SK-N-SH (cell line): Measurements from ENCODE around the gene TBL1Y. TPM values are rescaled to one million over a fixed set of nuclear protein-coding genes. Genes with fewer than 3 reads are reported as not detected.
"Not testable (repeated sequence)": the region's sequence is repeated elsewhere in the genome, so short reads cannot be mapped to it uniquely, and the experiment has no call there.

Experiments used
- CTCF ChIA-PET: fragments of 300-600, 350-600 bp; formaldehyde crosslinking; extraction: SDS; loops from one replicate; lab custom pipeline; 2021; lab: Yijun Ruan, JAX
- POLR2A ChIA-PET: fragments of 350-600 bp; sonication (Branson Sonifier 250); formaldehyde crosslinking; extraction: SDS; loops from one replicate; lab custom pipeline; 2020; ENCODE audit warnings: antibody characterized with exemption, inconsistent platforms; lab: Yijun Ruan, JAX
- DNase-seq: peaks from one replicate; pipeline ENCODE4 v3.0.0; 2012
- H2AFZ ChIP-seq: fragments of 200-600 bp; sonication (generic); 2 replicates; pipeline ENCODE4 v1.8.1; 2016; ENCODE audit warnings: antibody characterized with exemption, mild to moderate bottlenecking, low read depth
- H3F3A ChIP-seq: fragments of 200-600 bp; sonication (generic); replicated peaks from 2 replicates; pipeline ENCODE3; 2016; ENCODE audit warnings: antibody characterized with exemption, mild to moderate bottlenecking; ENCODE audit not compliant: insufficient read depth
- H3K27ac ChIP-seq, 2 experiments: fragments of 200-500 bp in 1 of 2; fragments of 200-600 bp in 1 of 2; sonication (Bioruptor generic) in 1 of 2; sonication (generic), shearing (Covaris generic) in 1 of 2; 2 replicates each; pipeline versions ENCODE4 v1.5.1 to v1.6.1; 2014 to 2016; ENCODE audit warnings: low read depth in 2 of 2, inconsistent platforms in 1 of 2, low read length in 1 of 2, mild to moderate bottlenecking in 1 of 2, mixed read lengths in 1 of 2
- H3K27me3 ChIP-seq: fragments of 200-600 bp; sonication (generic), shearing (Covaris generic); 2 replicates; pipeline ENCODE4 v1.6.1; 2016; ENCODE audit warnings: mixed run types; ENCODE audit not compliant: insufficient read depth
- H3K36me3 ChIP-seq, 2 experiments: fragments of 200-500 bp in 1 of 2; fragments of 200-600 bp in 1 of 2; sonication (Bioruptor generic) in 1 of 2; sonication (generic) in 1 of 2; replicated peaks in 1 of 2; 2 replicates each; pipeline versions ENCODE3 to v1.5.1; 2014 to 2016; ENCODE audit warnings: low read length in 1 of 2, mild to moderate bottlenecking in 1 of 2; ENCODE audit not compliant: insufficient read depth in 2 of 2, control insufficient read depth in 1 of 2
- H3K4me1 ChIP-seq, 2 experiments: fragments of 200-500 bp in 1 of 2; fragments of 200-600 bp in 1 of 2; sonication (Bioruptor generic) in 1 of 2; sonication (generic), shearing (Covaris generic) in 1 of 2; 2 replicates each; pipeline versions ENCODE4 v1.5.1 to v1.6.1; 2014 to 2016; ENCODE audit warnings: low read depth in 1 of 2, low read length in 1 of 2, mixed run types in 1 of 2; ENCODE audit not compliant: insufficient read depth in 2 of 2, control insufficient read depth in 1 of 2
- H3K4me2 ChIP-seq: fragments of 200-600 bp; sonication (generic), shearing (Covaris generic); 2 replicates; pipeline ENCODE4 v1.6.1; 2017; ENCODE audit warnings: mixed run types
- H3K4me3 ChIP-seq, 2 experiments: fragments of 200-500 bp in 1 of 2; fragments of 200-600 bp in 1 of 2; sonication (Bioruptor generic) in 1 of 2; sonication (generic), shearing (Covaris generic) in 1 of 2; 2 replicates each; pipeline versions ENCODE4 v1.5.1 to v1.8.1; 2014 to 2016; ENCODE audit warnings: low read depth in 2 of 2, inconsistent platforms in 1 of 2, low read length in 1 of 2, mild to moderate bottlenecking in 1 of 2, mixed read lengths in 1 of 2, moderate library complexity in 1 of 2
- H3K79me2 ChIP-seq: fragments of 200-600 bp; sonication (generic); 2 replicates; pipeline ENCODE4 v1.8.1; 2017; ENCODE audit warnings: mild to moderate bottlenecking; ENCODE audit not compliant: insufficient read depth
- H3K9ac ChIP-seq: fragments of 200-600 bp; sonication (generic); 2 replicates; pipeline ENCODE4 v1.6.1; 2017; ENCODE audit warnings: mixed run types
- H3K9me2 ChIP-seq: fragments of 200-600 bp; sonication (generic); 2 replicates; pipeline ENCODE4 v1.6.1; 2017; ENCODE audit warnings: mixed run types
- H3K9me3 ChIP-seq: fragments of 200-600 bp; sonication (generic); 2 replicates; pipeline ENCODE4 v1.6.1; 2017; ENCODE audit warnings: mixed run types, mild to moderate bottlenecking, moderate library complexity
- H4K20me1 ChIP-seq: fragments of 200-600 bp; sonication (generic); 2 replicates; pipeline ENCODE4 v1.6.1; 2017; ENCODE audit warnings: mild to moderate bottlenecking, mixed run types; ENCODE audit not compliant: insufficient read depth
- ELF1 ChIP-seq: IDR thresholded peaks from 2 replicates; pipeline ENCODE4 v1.4.0; 2012
- JUND ChIP-seq: IDR thresholded peaks from 2 replicates; pipeline ENCODE4 v1.4.0; 2012
- POLR2AphosphoS5 ChIP-seq: IDR thresholded peaks from 2 replicates; pipeline ENCODE4 v1.6.1; 2012; ENCODE audit warnings: low read depth, low read length
- RXRA ChIP-seq: IDR thresholded peaks from 2 replicates; pipeline ENCODE4 v1.4.0; 2012; ENCODE audit warnings: low read depth, mild to moderate bottlenecking, borderline replicate concordance
- TAF1 ChIP-seq: IDR thresholded peaks from 2 replicates; pipeline ENCODE4 v1.6.1; 2012; ENCODE audit warnings: low read depth, mild to moderate bottlenecking, low read length, moderate library complexity, borderline replicate concordance
- WGBS: methylation state at CpG from one replicate; pipeline ENCODE4 v1.1.6; 2017; ENCODE audit warnings: low lambda C conversion rate; 5-methylcytosine and 5-hydroxymethylcytosine counted together
- polyA plus RNA-seq, 3 experiments: library from polyadenylated mRNA; depleted of rRNA; stranded (reverse); fragments of >200 nt; gene quantifications; 2 replicates each; pipeline ENCODE4 v1.2.3, GENCODE V29; 2012
- TF ChIP-seq, protein P1 (sequence below): IDR thresholded peaks from 2 replicates; pipeline ENCODE4 v1.4.0; 2012; ENCODE audit warnings: low read depth, borderline replicate concordance
- TF ChIP-seq, protein P2 (sequence below): fragments of 150-350 bp; IDR thresholded peaks from 2 replicates; pipeline ENCODE4 v1.6.1; 2017; ENCODE audit warnings: antibody characterized with exemption, low read length, low read depth, borderline replicate concordance
- TF ChIP-seq, protein P3 (sequence below): fragments of 200-600 bp; sonication (generic); IDR thresholded peaks from 2 replicates; pipeline ENCODE4 v1.6.1; 2017; ENCODE audit warnings: antibody characterized with exemption, mild to moderate bottlenecking, moderate library complexity
- TF ChIP-seq, protein P4 (sequence below): fragments of 150-350 bp; IDR thresholded peaks from 2 replicates; pipeline ENCODE4 v1.6.1; 2016; ENCODE audit warnings: mild to moderate bottlenecking, low read depth, low read length
- TF ChIP-seq, protein P5 (sequence below): IDR thresholded peaks from 2 replicates; pipeline ENCODE4 v1.6.1; 2012; ENCODE audit warnings: mild to moderate bottlenecking, low read depth, low read length, moderate library complexity

Gene TBL1Y
- polyA plus RNA-seq, 1 of the 3 experiments (the other 2 are of a cell fraction) = not detected

DNA sequence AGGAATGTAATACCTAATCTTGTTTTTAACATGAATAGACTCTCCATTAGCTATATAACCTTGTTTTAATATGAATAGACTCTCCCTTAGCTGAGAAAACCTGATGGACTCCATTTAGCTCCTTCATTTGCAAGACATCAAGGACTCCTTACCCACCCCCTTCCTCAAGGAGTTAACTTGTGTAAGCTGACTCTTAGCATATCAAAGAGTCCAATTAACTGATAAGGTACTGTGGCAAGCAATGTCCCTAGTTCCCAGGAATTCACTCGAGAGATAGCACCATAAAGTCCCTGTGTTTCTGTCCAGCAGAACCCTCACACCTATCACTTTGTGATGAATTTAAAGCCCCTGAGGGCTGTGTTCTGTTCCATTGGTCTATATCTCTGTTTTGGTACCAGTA is 15.3 kb upstream of the TBL1Y start:
- Histone ChIP-seq H3K79me2 (no peaks in the 10 kb centered on the region), H3K36me3 (no peaks in the 10 kb centered on the region), H3F3A (no peaks in the 10 kb centered on the region), H2AFZ (no peak overlapping the region), H4K20me1 (no peaks in the 10 kb centered on the region), H3K9me3 (no peaks in the 10 kb centered on the region), H3K4me2 (no peak overlapping the region), H3K4me1 (no peaks in the 10 kb centered on the region), H3K9ac (no peak overlapping the region), H3K27ac (no peak overlapping the region), H3K9me2 (no peaks in the 10 kb centered on the region), H3K27me3 (no peaks in the 10 kb centered on the region), H3K4me3 (no peak overlapping the region)
- CTCF ChIA-PET = no interaction called here
- no CpG with 5 or more reads among the region's 1 CpG for WGBS
- POLR2A ChIA-PET = no interaction called here
- no peak for TF ChIP-seq POLR2AphosphoS5
- TF ChIP-seq, protein P1, sequence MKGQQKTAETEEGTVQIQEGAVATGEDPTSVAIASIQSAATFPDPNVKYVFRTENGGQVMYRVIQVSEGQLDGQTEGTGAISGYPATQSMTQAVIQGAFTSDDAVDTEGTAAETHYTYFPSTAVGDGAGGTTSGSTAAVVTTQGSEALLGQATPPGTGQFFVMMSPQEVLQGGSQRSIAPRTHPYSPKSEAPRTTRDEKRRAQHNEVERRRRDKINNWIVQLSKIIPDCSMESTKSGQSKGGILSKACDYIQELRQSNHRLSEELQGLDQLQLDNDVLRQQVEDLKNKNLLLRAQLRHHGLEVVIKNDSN = no peak
- no peak for TF ChIP-seq RXRA
- TF ChIP-seq, protein P2, sequence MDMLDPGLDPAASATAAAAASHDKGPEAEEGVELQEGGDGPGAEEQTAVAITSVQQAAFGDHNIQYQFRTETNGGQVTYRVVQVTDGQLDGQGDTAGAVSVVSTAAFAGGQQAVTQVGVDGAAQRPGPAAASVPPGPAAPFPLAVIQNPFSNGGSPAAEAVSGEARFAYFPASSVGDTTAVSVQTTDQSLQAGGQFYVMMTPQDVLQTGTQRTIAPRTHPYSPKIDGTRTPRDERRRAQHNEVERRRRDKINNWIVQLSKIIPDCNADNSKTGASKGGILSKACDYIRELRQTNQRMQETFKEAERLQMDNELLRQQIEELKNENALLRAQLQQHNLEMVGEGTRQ = no peak
- TF ChIP-seq, protein P3, sequence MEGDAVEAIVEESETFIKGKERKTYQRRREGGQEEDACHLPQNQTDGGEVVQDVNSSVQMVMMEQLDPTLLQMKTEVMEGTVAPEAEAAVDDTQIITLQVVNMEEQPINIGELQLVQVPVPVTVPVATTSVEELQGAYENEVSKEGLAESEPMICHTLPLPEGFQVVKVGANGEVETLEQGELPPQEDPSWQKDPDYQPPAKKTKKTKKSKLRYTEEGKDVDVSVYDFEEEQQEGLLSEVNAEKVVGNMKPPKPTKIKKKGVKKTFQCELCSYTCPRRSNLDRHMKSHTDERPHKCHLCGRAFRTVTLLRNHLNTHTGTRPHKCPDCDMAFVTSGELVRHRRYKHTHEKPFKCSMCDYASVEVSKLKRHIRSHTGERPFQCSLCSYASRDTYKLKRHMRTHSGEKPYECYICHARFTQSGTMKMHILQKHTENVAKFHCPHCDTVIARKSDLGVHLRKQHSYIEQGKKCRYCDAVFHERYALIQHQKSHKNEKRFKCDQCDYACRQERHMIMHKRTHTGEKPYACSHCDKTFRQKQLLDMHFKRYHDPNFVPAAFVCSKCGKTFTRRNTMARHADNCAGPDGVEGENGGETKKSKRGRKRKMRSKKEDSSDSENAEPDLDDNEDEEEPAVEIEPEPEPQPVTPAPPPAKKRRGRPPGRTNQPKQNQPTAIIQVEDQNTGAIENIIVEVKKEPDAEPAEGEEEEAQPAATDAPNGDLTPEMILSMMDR = no peak
- no peak for TF ChIP-seq ELF1
- no peak for TF ChIP-seq TAF1
- TF ChIP-seq JUND = no peak
- TF ChIP-seq, protein P4, sequence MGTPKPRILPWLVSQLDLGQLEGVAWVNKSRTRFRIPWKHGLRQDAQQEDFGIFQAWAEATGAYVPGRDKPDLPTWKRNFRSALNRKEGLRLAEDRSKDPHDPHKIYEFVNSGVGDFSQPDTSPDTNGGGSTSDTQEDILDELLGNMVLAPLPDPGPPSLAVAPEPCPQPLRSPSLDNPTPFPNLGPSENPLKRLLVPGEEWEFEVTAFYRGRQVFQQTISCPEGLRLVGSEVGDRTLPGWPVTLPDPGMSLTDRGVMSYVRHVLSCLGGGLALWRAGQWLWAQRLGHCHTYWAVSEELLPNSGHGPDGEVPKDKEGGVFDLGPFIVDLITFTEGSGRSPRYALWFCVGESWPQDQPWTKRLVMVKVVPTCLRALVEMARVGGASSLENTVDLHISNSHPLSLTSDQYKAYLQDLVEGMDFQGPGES = no peak
- TF ChIP-seq, protein P5, sequence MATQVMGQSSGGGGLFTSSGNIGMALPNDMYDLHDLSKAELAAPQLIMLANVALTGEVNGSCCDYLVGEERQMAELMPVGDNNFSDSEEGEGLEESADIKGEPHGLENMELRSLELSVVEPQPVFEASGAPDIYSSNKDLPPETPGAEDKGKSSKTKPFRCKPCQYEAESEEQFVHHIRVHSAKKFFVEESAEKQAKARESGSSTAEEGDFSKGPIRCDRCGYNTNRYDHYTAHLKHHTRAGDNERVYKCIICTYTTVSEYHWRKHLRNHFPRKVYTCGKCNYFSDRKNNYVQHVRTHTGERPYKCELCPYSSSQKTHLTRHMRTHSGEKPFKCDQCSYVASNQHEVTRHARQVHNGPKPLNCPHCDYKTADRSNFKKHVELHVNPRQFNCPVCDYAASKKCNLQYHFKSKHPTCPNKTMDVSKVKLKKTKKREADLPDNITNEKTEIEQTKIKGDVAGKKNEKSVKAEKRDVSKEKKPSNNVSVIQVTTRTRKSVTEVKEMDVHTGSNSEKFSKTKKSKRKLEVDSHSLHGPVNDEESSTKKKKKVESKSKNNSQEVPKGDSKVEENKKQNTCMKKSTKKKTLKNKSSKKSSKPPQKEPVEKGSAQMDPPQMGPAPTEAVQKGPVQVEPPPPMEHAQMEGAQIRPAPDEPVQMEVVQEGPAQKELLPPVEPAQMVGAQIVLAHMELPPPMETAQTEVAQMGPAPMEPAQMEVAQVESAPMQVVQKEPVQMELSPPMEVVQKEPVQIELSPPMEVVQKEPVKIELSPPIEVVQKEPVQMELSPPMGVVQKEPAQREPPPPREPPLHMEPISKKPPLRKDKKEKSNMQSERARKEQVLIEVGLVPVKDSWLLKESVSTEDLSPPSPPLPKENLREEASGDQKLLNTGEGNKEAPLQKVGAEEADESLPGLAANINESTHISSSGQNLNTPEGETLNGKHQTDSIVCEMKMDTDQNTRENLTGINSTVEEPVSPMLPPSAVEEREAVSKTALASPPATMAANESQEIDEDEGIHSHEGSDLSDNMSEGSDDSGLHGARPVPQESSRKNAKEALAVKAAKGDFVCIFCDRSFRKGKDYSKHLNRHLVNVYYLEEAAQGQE = no peak
- no peak for DNase-seq

DNA sequence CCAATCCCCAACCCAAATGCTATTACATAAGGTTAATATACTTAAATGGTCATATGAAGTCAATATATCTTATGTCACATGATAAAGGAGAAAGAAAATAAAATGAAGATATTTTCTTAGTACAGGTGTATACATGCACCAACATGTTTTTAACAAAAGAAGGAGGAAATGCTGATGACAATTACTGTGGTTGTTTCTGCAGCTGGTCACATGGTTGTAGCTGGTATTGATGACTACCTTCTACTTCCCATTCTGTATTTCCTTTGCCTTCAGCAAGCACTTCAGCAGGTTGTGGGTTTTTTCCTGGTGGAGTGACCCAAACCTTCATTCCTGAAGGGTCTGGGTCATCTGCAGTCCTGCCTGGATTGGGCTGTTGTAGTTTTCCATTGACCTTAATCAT is 8.4 kb upstream of the TBL1Y start:
- CTCF ChIA-PET, H3K9ac ChIP-seq, H3K4me3 ChIP-seq, H3K27me3 ChIP-seq, H3K9me3 ChIP-seq, H3F3A ChIP-seq, POLR2A ChIA-PET, H3K4me2 ChIP-seq, DNase-seq, H3K9me2 ChIP-seq, H2AFZ ChIP-seq, H4K20me1 ChIP-seq, H3K79me2 ChIP-seq, H3K36me3 ChIP-seq, H3K4me1 ChIP-seq, H3K27ac ChIP-seq: not testable (repeated sequence)
